ENCODE results near the gene AQP6.

GRCh38 chr12:49972129-49972528, 618 bp upstream of the AQP6 start:
- TF ChIP-seq POLR2AphosphoS5 (IDR thresholded peaks at IDR 0.05; ENCODE audit: low read depth, low read length) (no peak), SIN3A (IDR thresholded peaks at IDR 0.05; ENCODE audit: borderline replicate concordance, insufficient read depth, low read length) (no peak)
